Keratinocyte (primary cell): Measurements from ENCODE around the gene PLXNA1. TPM values are rescaled to one million over a fixed set of nuclear protein-coding genes. Genes with fewer than 3 reads are reported as not detected.

ENCODE experiments used
- DNase-seq: peaks from one replicate; pipeline ENCODE4 v3.0.0-alpha.2; 2011; ENCODE audit warnings: low read depth, missing footprints, low spot score
- FAIRE-seq: peaks from 2 replicates; lab custom pipeline; 2011; peaks lifted over from hg19 to GRCh38; lab: Jason Lieb, UNC
- H2AFZ ChIP-seq: 2 replicates; pipeline ENCODE4 v1.6.0; 2012; ENCODE audit warnings: low read length, control low read depth, inconsistent platforms; ENCODE audit not compliant: control insufficient read depth
- H3K27ac ChIP-seq: 2 replicates; pipeline ENCODE4 v1.5.1; 2011; ENCODE audit warnings: low read length; ENCODE audit not compliant: control insufficient read depth, insufficient read depth
- H3K27me3 ChIP-seq: 3 replicates; pipeline ENCODE4 v1.6.0; 2011; ENCODE audit warnings: low read length; ENCODE audit not compliant: control insufficient read depth, insufficient read depth; ENCODE audit errors: extremely low read depth
- H3K36me3 ChIP-seq, 2 experiments: 2 replicates in 1 of 2; 3 replicates in 1 of 2; pipeline ENCODE4 v1.5.1; 2011; ENCODE audit warnings: low read length in 2 of 2, mild to moderate bottlenecking in 1 of 2; ENCODE audit not compliant: control insufficient read depth in 2 of 2, insufficient read depth in 2 of 2; ENCODE audit errors: extremely low read depth in 1 of 2
- H3K4me1 ChIP-seq: 3 replicates; pipeline ENCODE4 v1.5.1; 2011; ENCODE audit warnings: low read length; ENCODE audit not compliant: control insufficient read depth, insufficient read depth; ENCODE audit errors: extremely low read depth
- H3K4me2 ChIP-seq: 3 replicates; pipeline ENCODE4 v1.6.0; 2011; ENCODE audit warnings: low read depth, low read length; ENCODE audit not compliant: control insufficient read depth, insufficient read depth; ENCODE audit errors: extremely low read depth
- H3K4me3 ChIP-seq, 3 experiments: fragments of 200-600 bp in 1 of 3; sonication (generic) in 1 of 3; 2 replicates in 2 of 3; 3 replicates in 1 of 3; pipeline ENCODE4 v1.5.1; 2011 to 2016; ENCODE audit warnings: low read length in 3 of 3, mild to moderate bottlenecking in 3 of 3, control low read depth in 2 of 3, inconsistent platforms in 1 of 3, low read depth in 1 of 3, mixed read lengths in 1 of 3, mixed run types in 1 of 3, moderate library complexity in 1 of 3; ENCODE audit not compliant: control insufficient read depth in 2 of 3, insufficient read depth in 2 of 3; ENCODE audit errors: extremely low read depth in 1 of 3
- H3K79me2 ChIP-seq: 2 replicates; pipeline ENCODE4 v1.6.0; 2012; ENCODE audit warnings: low read length; ENCODE audit not compliant: control insufficient read depth, insufficient read depth
- H3K9ac ChIP-seq: 3 replicates; pipeline ENCODE4 v1.6.0; 2011; ENCODE audit warnings: low read length; ENCODE audit not compliant: control insufficient read depth, insufficient read depth; ENCODE audit errors: extremely low read depth
- H3K9me1 ChIP-seq: 3 replicates; pipeline ENCODE4 v1.6.0; 2011; ENCODE audit warnings: low read length; ENCODE audit not compliant: control insufficient read depth, insufficient read depth; ENCODE audit errors: extremely low read depth
- H3K9me3 ChIP-seq: 2 replicates; pipeline ENCODE4 v1.5.1; 2012; ENCODE audit warnings: low read depth, low read length; ENCODE audit not compliant: control insufficient read depth
- H4K20me1 ChIP-seq: 3 replicates; pipeline ENCODE4 v1.6.0; 2011; ENCODE audit warnings: low read length; ENCODE audit not compliant: control insufficient read depth, insufficient read depth; ENCODE audit errors: extremely low read depth
- CTCF ChIP-seq, 3 experiments: IDR thresholded peaks in 1 of 3; conservative IDR thresholded peaks in 1 of 3; optimal IDR thresholded peaks in 1 of 3; 2 replicates in 2 of 3; 3 replicates in 1 of 3; pipeline versions ENCODE3 to v1.5.1; 2011; ENCODE audit warnings: low read length in 3 of 3, mild to moderate bottlenecking in 3 of 3, moderate library complexity in 2 of 3, control low read depth in 1 of 3, inconsistent platforms in 1 of 3; ENCODE audit not compliant: insufficient read depth in 2 of 3; ENCODE audit errors: extremely low read depth in 1 of 3
- EZH2 ChIP-seq: IDR thresholded peaks from one replicate; pipeline ENCODE4 v1.6.1; 2012; ENCODE audit warnings: inconsistent platforms, mild to moderate bottlenecking, low read length, moderate library complexity
- dilution Hi-C: fragments of 300-500 bp; cut with MboI; formaldehyde crosslinking; loops from one replicate; pipeline ENCODE4 v1.7.0; 2020; ENCODE audit warnings: low sequenced_read_pairs; ENCODE audit not compliant: extremely low pct_ligation_motif_present
- polyA plus RNA-seq, 5 experiments: library from polyadenylated mRNA; depleted of rRNA in 3 of 5; stranded (reverse) in 3 of 5; stranded (forward) in 1 of 5; unstranded in 1 of 5; fragments of >200 nt; gene quantifications; 1 replicate in 1 of 5; 2 replicates in 3 of 5; 3 replicates in 1 of 5; pipeline versions ENCODE4 v1.2.1 to v1.2.3, GENCODE V29; 2011 to 2012; ENCODE audit warnings: missing spikeins in 2 of 5, low read depth in 1 of 5, low replicate concordance in 1 of 5

PLXNA1 gene
- polyA plus RNA-seq, 1 donor (not counting 4 experiments of a cell fraction or from before 2014, with no cell fraction given) = 38.4 TPM

DNA sequence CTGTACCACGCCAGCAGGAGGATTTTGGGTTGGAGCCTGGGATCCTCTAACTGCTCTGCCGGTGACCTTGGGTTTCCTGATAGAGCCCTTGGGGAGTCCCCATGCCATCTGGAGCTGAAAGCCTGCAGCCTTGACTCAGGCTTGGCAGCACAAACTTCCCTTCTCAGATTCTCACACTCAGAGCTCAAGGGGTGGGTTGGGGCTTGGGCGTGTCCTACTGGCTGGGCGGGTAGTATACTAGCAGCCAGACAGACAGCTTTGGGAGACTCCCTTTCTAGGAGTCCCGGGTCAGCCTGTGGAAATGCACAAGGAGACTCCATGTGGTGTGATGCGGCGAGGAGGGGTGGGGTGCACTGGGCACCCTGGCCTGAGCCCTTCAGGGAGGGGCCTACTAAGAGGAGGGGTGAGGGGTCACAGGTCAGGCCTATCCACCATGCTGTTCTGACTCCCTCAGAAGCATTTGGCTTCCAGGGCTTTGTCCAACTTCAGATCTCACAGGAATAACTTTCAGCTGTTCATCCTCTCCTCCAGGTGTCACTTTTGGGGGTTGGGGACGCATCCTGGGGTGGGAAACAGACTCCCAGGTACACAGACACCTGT lies 21.6 kb upstream of the PLXNA1 start:
- Histone ChIP-seq H3K27me3 (no peaks in the 10 kb centered on the region), H3K36me3 (no peaks in the 10 kb centered on the region), H3K79me2 (no peaks in the 10 kb centered on the region), H3K9me3 (no peaks in the 10 kb centered on the region), H2AFZ (no peak overlapping the region), H3K9ac (peak overlapping the region; percentile 26), H3K4me1 (peaks cover 45% of the 10 kb centered on the region), H4K20me1 (no peaks in the 10 kb centered on the region), H3K4me2 (peak overlapping the region; percentile 37), H3K9me1 (no peaks in the 10 kb centered on the region), H3K4me3 (no peak overlapping the region), H3K27ac (peak overlapping the region; percentile 54)
- TF ChIP-seq CTCF (optimal IDR thresholded peaks at IDR 0.05 in 1 of 3, IDR thresholded peaks at IDR 0.05 in 1 of 3, conservative IDR thresholded peaks at IDR 0.05 in 1 of 3; ENCODE audit: extremely low read depth in 1 of 3, insufficient read depth in 2 of 3, low read length in 3 of 3) (no peak), EZH2 (no peak)
- FAIRE-seq (peak; percentile 90), DNase-seq (no peak)
- dilution Hi-C loops = no loop called here

DNA sequence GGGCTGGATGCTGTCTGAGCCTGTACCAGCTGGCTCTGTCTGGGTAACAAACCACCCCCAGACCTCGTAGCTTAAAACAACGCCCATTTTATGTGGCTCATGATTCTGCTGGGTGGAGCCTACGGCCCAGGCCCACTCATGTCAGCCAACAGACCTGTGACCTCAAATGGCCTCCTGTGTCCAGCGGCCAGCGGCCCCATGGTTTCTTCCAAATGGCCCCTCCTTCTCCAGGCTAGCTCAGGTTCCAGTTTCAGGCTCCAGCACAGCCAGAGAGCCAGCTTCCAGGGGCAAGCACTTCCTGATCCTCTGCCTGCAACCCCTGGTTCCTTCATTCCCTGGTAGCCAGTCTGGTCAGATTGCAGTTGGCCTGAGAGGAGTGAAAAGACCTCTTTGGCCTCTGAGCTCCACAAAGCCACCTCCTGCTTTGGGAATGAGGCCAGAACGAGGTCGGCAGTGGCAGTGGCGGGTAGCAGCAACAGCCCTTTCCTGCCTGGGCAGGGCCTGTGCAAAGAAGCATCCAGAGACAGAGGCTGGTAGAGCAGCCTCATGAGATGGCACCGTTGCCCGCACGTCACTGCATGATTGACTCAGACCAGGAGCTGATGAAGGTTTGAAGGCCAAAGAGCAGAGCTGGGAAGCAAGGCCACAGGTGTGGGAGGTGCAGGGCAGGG lies 21.0 kb upstream of the PLXNA1 start:
- Histone ChIP-seq H2AFZ (no peak overlapping the region), H3K27me3 (no peaks in the 10 kb centered on the region), H3K36me3 (no peaks in the 10 kb centered on the region), H3K4me2 (no peak overlapping the region), H3K79me2 (no peaks in the 10 kb centered on the region), H4K20me1 (no peaks in the 10 kb centered on the region), H3K4me1 (peaks cover 38% of the 10 kb centered on the region), H3K4me3 (no peak overlapping the region), H3K9me3 (no peaks in the 10 kb centered on the region), H3K9me1 (no peaks in the 10 kb centered on the region), H3K27ac (peak overlapping the region; percentile 54), H3K9ac (peak overlapping the region; percentile 26)
- FAIRE-seq (no peak), DNase-seq (no peak)
- no peak for TF ChIP-seq CTCF (optimal IDR thresholded peaks at IDR 0.05 in 1 of 3, IDR thresholded peaks at IDR 0.05 in 1 of 3, conservative IDR thresholded peaks at IDR 0.05 in 1 of 3; ENCODE audit: extremely low read depth in 1 of 3, insufficient read depth in 2 of 3, low read length in 3 of 3)
- no peak for TF ChIP-seq EZH2
- dilution Hi-C loops = no loop called here
